Breast epithelium (tissue), 4 donors: Measurements from ENCODE around the gene CXCL17. TPM values are rescaled to one million over a fixed set of nuclear protein-coding genes. Genes with fewer than 3 reads are reported as not detected.

Experiments used
- DNase-seq, 2 donors: peaks; one replicate each; pipeline ENCODE4 v3.0.0-alpha.2; 2019; ENCODE audit warnings: low spot score in 2 of 2
- H3K27ac ChIP-seq, 2 donors: fragments of 200-600 bp; sonication (generic) in 1 of 2; one replicate each; pipeline ENCODE4 v1.5.1; 2016 to 2019; ENCODE audit warnings: mild to moderate bottlenecking in 1 of 2
- H3K27me3 ChIP-seq, 2 donors: fragments of 200-600 bp; sonication (generic) in 1 of 2; one replicate each; pipeline versions ENCODE4 v1.5.1 to v1.6.0; 2017 to 2019; ENCODE audit warnings: control low read depth in 1 of 2, mild to moderate bottlenecking in 1 of 2
- H3K36me3 ChIP-seq: fragments of 200-600 bp; one replicate; pipeline ENCODE4 v1.5.1; 2019
- H3K4me1 ChIP-seq, 2 donors: fragments of 200-600 bp; sonication (generic); one replicate each; pipeline ENCODE4 v1.5.1; 2016 to 2019; ENCODE audit warnings: control low read depth in 1 of 2
- H3K4me3 ChIP-seq, 3 donors: fragments of 200-600 bp; sonication (generic); 1 replicate in 2 of 3; 2 replicates in 1 of 3; pipeline ENCODE4 v1.5.1; 2016 to 2019; ENCODE audit warnings: mild to moderate bottlenecking in 3 of 3, moderate library complexity in 2 of 3
- H3K9me3 ChIP-seq, 2 donors: fragments of 200-600 bp; sonication (generic) in 1 of 2; one replicate each; pipeline ENCODE4 v1.5.1; 2016 to 2019; ENCODE audit warnings: control low read depth in 1 of 2
- CTCF ChIP-seq, 3 donors: fragments of 450-650 bp; IDR thresholded peaks; one replicate each; pipeline ENCODE4 v1.5.1; 2016 to 2017; ENCODE audit warnings: antibody characterized with exemption in 3 of 3, mild to moderate bottlenecking in 3 of 3, moderate library complexity in 3 of 3
- POLR2A ChIP-seq: fragments of 450-650 bp; IDR thresholded peaks from one replicate; pipeline ENCODE4 v1.6.1; 2016; ENCODE audit warnings: antibody characterized with exemption, mild to moderate bottlenecking, moderate library complexity
- POLR2AphosphoS5 ChIP-seq, 3 donors: sonication (generic); formaldehyde crosslinking; IDR thresholded peaks; one replicate each; pipeline ENCODE4 v1.6.1; 2017; ENCODE audit warnings: antibody characterized with exemption in 3 of 3
- intact Hi-C: fragments of 100-400 bp; cut with DNase I; formaldehyde crosslinking; loops from one replicate; pipeline ENCODE4 v1.15.1; 2023; ENCODE audit warnings: low total_unique reads
- total RNA-seq, 3 donors: library from RNA; depleted of rRNA; stranded (reverse); fragments of >200 nt; gene quantifications; one replicate each; pipeline ENCODE4 v1.1.0, GENCODE V29; 2016

The CXCL17 gene
- total RNA-seq, 3 donors from 2014 or later, result 2.2 to 2.9 TPM; not detected in 1

- peak overlapping the region; percentile 55 to 78 (median 70) for H3K4me3 ChIP-seq
- no peaks in the 10 kb centered on the region for H3K36me3 ChIP-seq
- no peaks in the 10 kb centered on the region for H3K27me3 ChIP-seq
- H3K4me1 ChIP-seq, result peaks cover 4 to 5% of the 10 kb centered on the region in 2 donors
- DNase-seq, result peak; percentile 85 to 87
- intact Hi-C loops, result no loop called here
- TF ChIP-seq POLR2A (no peak), POLR2AphosphoS5 (IDR thresholded peaks at IDR 0.05) (peak in 2 of 3 donors; percentile 26 to 52), CTCF (IDR thresholded peaks at IDR 0.05) (peak; percentile 76 to 78 (median 78))
- H3K9me3 ChIP-seq, result no peaks in the 10 kb centered on the region
- peak overlapping the region; percentile 82 to 84 for H3K27ac ChIP-seq
These were observed 41.1 kb downstream of the CXCL17 start for GRCh38 chr19:42401365-42402303.

- no peak for DNase-seq
- intact Hi-C loops, result no loop called here
- Histone ChIP-seq H3K36me3 (no peaks in the 10 kb centered on the region), H3K27ac (no peak overlapping the region), H3K27me3 (no peaks in the 10 kb centered on the region), H3K4me3 (no peak overlapping the region), H3K9me3 (no peaks in the 10 kb centered on the region), H3K4me1 (peaks cover 5 to 7% of the 10 kb centered on the region in 2 donors)
- TF ChIP-seq POLR2AphosphoS5 (IDR thresholded peaks at IDR 0.05) (no peak), POLR2A (no peak), CTCF (IDR thresholded peaks at IDR 0.05) (no peak)
These were observed 42.3 kb downstream of the CXCL17 start for GRCh38 chr19:42400404-42400803.

DNA sequence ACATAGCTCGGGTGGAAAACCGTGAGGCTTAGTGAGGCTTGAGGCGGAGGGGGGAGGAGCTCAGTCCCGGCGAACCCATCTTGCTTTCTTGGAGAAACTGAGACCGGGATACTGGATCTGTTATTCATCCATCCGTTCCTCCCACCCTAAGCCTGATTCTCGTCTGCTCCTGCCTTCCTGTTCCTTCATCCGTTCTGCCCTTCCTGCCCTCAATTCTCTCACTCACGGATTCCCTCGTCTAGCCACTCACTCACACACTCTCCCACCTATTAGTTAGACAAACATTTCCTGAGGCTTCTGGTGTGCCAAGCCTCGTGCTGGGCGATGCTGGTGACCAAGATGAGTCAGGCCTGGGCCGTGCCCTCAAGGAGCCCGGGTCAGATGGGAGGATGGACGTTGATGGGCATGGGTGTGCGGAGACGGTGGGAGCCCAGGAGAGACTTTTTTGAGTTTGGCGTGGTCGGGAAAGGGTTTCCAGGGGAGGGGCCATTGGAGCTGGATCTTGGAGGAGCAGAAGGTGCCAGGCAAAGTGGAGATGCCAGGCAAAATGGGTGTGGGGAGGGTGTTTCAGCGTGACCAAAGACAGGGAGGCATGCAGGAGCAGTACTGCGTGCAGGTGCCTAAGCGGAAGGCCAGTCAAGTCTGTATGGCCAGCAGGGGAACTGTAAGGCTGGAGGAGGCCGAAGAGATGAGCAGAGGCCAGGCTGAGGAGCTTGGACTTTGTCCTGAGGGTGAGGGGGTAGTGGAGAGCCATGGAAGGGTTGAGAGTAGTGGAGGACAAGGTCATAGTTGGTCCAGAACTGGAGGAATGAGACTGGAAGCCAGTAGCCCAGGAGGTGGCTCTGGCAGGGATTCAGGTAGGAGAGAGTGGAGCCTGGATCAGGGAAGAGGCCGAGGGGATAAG, 45.2 kb downstream of the CXCL17 start:
- H3K27ac ChIP-seq, result peak overlapping the region; percentile 98 to 99
- H3K4me3 ChIP-seq, result peak overlapping the region; percentile 44 to 67 (median 55)
- peak in 1 of 3 donors; percentile 9 for TF ChIP-seq POLR2AphosphoS5 (IDR thresholded peaks at IDR 0.05)
- no peak for TF ChIP-seq CTCF (IDR thresholded peaks at IDR 0.05)
- DNase-seq, result peak in 1 of 2 donors; percentile 25
- no peaks in the 10 kb centered on the region for H3K36me3 ChIP-seq
- intact Hi-C loops, result no loop called here
- no peaks in the 10 kb centered on the region for H3K27me3 ChIP-seq
- peaks cover 5 to 7% of the 10 kb centered on the region in 2 donors for H3K4me1 ChIP-seq
- H3K9me3 ChIP-seq, result no peaks in the 10 kb centered on the region

DNA sequence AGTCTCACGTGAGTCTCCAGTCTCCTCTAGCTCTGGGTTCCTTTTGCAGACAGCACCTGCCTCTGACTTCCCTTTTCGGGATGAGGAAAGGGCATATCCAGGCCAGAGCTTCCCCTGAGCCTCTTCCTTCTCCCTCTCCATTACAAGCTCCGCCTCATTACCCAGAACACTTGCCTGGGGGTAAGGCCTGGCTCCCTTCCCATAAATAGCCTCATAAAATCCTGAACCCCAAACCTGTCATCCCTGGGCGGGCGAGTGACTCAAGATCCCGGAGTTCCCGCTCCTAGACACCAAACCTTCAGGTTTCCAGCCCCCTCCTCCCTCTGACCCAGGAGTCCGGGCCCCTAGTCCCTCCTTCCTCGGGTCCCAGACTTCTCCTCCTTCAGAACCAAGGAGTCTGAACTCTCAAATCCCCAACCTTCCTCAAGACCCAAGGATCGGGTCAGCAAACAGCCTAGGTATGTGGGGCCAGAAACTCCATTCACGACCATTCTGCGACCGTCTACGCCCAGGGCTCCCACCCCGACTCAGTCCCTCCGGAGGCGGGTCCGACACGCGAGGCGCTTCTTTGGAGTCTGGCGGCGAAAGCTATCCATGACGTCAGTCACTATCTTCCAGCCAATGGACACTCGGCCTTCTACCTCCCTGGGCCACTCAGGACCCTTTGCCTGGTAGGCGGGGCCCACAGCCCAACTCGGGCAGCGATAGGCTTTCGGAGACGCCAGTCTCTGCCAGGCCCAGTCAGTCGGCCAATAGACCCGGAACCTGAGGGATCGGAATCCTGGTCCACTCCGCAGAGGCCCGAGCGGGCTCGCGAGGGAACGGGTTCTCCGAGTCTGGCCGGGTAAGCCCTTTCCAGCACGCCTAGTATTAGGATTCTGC, 46.1 kb downstream of the CXCL17 start:
- Histone ChIP-seq H3K9me3 (no peaks in the 10 kb centered on the region), H3K27me3 (no peaks in the 10 kb centered on the region), H3K36me3 (no peaks in the 10 kb centered on the region), H3K4me1 (peaks cover 5 to 7% of the 10 kb centered on the region in 2 donors), H3K27ac (peak overlapping the region; percentile 98 to 99), H3K4me3 (peak overlapping the region; percentile 44 to 67 (median 55))
- peak; percentile 99 to 100 for DNase-seq
- TF ChIP-seq POLR2AphosphoS5 (IDR thresholded peaks at IDR 0.05) (peak; percentile 83 to 98 (median 88)), POLR2A (peak; percentile 62), CTCF (IDR thresholded peaks at IDR 0.05) (peak in 1 of 3 donors; percentile 24)
- intact Hi-C loops, result no loop called here
